ENCODE data around the gene ACO2.

DNA sequence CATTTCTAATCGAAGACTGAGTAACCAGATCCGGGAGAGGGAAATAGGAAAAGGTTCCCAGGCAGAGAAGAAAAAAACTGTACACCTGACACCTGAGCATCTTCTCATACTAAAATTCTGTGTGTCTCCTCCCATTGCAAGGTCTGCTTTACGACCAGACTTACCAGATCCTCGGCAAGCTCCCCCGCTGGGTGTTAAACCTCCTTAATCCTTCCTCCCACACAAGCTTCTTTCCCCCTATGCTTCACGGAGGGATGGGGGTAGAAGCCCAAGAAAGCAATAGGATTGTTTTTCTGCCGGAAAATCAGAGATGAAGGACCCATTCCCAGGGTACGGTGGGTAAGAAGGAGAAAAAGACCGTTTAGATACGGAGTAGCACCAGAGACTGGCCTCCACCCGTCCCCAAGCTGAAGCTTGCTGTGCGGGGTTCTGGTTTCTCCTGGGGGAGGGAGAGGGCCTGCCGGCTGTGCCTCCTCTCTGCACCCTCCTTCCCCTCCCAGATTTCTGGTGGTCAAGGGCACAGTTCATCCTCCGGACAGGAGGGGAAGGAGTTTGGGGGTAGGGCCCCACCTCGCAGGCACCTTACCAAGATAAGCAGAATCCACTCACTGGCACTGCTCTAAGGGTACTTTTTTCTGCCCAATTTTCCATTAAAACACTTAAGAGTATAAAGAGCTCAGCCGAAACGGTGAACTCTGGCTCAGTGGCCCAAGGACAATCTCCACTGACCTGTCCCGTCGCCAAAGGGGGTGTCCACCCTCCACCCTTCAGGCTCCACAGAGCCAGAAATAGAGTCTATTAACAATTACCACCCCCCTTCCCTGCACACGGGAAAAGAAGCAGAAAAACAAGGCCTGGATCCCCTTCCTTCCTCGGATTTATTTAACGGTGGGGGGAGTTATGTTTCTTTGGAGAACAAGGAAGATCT lies 23.5 kb upstream of the ACO2 start:
- TF ChIP-seq POLR2AphosphoS5 (IDR thresholded peaks at IDR 0.05; ENCODE audit: low read length) (no peak), YBX1 (IDR thresholded peaks at IDR 0.05) (no peak), TAF1 (IDR thresholded peaks at IDR 0.05; ENCODE audit: borderline replicate concordance, low read depth, low read length) (no peak), CHD4 (IDR thresholded peaks at IDR 0.05) (no peak), SP1 (IDR thresholded peaks at IDR 0.05; ENCODE audit: low read depth, low read length) (no peak), STAT1 (conservative IDR thresholded peaks at IDR 0.05) (no peak), NFXL1 (IDR thresholded peaks at IDR 0.05; ENCODE audit: borderline replicate concordance) (no peak), HCFC1 (IDR thresholded peaks at IDR 0.05; ENCODE audit: low read length) (no peak), EP300 (IDR thresholded peaks at IDR 0.05; ENCODE audit: borderline replicate concordance in 1 of 2, control insufficient read depth in 1 of 2, low read depth in 2 of 2, low read length in 2 of 2) (no peak), SRF (IDR thresholded peaks at IDR 0.05; ENCODE audit: low read depth in 2 of 2, low read length in 2 of 2) (no peak)
- TF ChIP-seq, protein P1, sequence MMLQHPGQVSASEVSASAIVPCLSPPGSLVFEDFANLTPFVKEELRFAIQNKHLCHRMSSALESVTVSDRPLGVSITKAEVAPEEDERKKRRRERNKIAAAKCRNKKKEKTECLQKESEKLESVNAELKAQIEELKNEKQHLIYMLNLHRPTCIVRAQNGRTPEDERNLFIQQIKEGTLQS (IDR thresholded peaks at IDR 0.05; ENCODE audit: borderline replicate concordance, extremely low read depth, low read depth, low read length) = no peak
- TF ChIP-seq, protein P2, sequence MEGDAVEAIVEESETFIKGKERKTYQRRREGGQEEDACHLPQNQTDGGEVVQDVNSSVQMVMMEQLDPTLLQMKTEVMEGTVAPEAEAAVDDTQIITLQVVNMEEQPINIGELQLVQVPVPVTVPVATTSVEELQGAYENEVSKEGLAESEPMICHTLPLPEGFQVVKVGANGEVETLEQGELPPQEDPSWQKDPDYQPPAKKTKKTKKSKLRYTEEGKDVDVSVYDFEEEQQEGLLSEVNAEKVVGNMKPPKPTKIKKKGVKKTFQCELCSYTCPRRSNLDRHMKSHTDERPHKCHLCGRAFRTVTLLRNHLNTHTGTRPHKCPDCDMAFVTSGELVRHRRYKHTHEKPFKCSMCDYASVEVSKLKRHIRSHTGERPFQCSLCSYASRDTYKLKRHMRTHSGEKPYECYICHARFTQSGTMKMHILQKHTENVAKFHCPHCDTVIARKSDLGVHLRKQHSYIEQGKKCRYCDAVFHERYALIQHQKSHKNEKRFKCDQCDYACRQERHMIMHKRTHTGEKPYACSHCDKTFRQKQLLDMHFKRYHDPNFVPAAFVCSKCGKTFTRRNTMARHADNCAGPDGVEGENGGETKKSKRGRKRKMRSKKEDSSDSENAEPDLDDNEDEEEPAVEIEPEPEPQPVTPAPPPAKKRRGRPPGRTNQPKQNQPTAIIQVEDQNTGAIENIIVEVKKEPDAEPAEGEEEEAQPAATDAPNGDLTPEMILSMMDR (IDR thresholded peaks at IDR 0.05 in 2 of 3, conservative IDR thresholded peaks at IDR 0.05 in 1 of 3; ENCODE audit: control insufficient read depth in 2 of 3, extremely low read depth in 1 of 3, insufficient read depth in 1 of 3, low read depth in 3 of 3, low read length in 3 of 3) = no peak
- TF ChIP-seq, protein P3, sequence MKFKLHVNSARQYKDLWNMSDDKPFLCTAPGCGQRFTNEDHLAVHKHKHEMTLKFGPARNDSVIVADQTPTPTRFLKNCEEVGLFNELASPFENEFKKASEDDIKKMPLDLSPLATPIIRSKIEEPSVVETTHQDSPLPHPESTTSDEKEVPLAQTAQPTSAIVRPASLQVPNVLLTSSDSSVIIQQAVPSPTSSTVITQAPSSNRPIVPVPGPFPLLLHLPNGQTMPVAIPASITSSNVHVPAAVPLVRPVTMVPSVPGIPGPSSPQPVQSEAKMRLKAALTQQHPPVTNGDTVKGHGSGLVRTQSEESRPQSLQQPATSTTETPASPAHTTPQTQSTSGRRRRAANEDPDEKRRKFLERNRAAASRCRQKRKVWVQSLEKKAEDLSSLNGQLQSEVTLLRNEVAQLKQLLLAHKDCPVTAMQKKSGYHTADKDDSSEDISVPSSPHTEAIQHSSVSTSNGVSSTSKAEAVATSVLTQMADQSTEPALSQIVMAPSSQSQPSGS (IDR thresholded peaks at IDR 0.05; ENCODE audit: low read length) = no peak
- TF ChIP-seq, protein P4, sequence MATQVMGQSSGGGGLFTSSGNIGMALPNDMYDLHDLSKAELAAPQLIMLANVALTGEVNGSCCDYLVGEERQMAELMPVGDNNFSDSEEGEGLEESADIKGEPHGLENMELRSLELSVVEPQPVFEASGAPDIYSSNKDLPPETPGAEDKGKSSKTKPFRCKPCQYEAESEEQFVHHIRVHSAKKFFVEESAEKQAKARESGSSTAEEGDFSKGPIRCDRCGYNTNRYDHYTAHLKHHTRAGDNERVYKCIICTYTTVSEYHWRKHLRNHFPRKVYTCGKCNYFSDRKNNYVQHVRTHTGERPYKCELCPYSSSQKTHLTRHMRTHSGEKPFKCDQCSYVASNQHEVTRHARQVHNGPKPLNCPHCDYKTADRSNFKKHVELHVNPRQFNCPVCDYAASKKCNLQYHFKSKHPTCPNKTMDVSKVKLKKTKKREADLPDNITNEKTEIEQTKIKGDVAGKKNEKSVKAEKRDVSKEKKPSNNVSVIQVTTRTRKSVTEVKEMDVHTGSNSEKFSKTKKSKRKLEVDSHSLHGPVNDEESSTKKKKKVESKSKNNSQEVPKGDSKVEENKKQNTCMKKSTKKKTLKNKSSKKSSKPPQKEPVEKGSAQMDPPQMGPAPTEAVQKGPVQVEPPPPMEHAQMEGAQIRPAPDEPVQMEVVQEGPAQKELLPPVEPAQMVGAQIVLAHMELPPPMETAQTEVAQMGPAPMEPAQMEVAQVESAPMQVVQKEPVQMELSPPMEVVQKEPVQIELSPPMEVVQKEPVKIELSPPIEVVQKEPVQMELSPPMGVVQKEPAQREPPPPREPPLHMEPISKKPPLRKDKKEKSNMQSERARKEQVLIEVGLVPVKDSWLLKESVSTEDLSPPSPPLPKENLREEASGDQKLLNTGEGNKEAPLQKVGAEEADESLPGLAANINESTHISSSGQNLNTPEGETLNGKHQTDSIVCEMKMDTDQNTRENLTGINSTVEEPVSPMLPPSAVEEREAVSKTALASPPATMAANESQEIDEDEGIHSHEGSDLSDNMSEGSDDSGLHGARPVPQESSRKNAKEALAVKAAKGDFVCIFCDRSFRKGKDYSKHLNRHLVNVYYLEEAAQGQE (IDR thresholded peaks at IDR 0.05; ENCODE audit: low read depth, low read length) = no peak

Data from GM12878 (cell line).